Activated CD8-positive, alpha-beta T cell treated with anti-CD3 and anti-CD28 coated beads for 36 hours (primary cell): ENCODE data around the gene PTGES. TPM values are rescaled to one million over a fixed set of nuclear protein-coding genes. Genes with fewer than 3 reads are reported as not detected.

Source experiments
- ATAC-seq: fragments of 200-7000 bp; cut with Tn5 transposase; one replicate; pipeline ENCODE4 v1.10.0; 2021; ENCODE audit warnings: mild to moderate bottlenecking, moderate library complexity
- CTCF ChIA-PET: fragments of 350-600 bp; sonication (Branson Sonifier 250); formaldehyde crosslinking; loops from one replicate; lab custom pipeline; 2021; ENCODE audit warnings: antibody characterized with exemption; lab: Charles Lee
- POLR2A ChIA-PET: fragments of 350-600 bp; sonication (Branson Sonifier 250); formaldehyde crosslinking; loops from one replicate; lab custom pipeline; 2021; ENCODE audit warnings: antibody characterized with exemption; lab: Charles Lee
- DNase-seq: peaks from one replicate; pipeline ENCODE4 v3.0.0-alpha.2; 2020
- H3K27ac Mint-ChIP-seq: one replicate; pipeline ENCODE4 v1.8.0; 2021; ENCODE audit warnings: mild to moderate bottlenecking, mixed read lengths
- H3K27me3 Mint-ChIP-seq: one replicate; pipeline ENCODE4 v1.8.0; 2021; ENCODE audit warnings: mixed read lengths
- H3K36me3 Mint-ChIP-seq: one replicate; pipeline ENCODE4 v1.8.0; 2021; ENCODE audit warnings: low read depth, mixed read lengths
- H3K4me1 Mint-ChIP-seq: one replicate; pipeline ENCODE4 v1.8.0; 2021; ENCODE audit warnings: low read depth, mixed read lengths
- H3K4me3 Mint-ChIP-seq: one replicate; pipeline ENCODE4 v1.8.0; 2021; ENCODE audit warnings: mild to moderate bottlenecking, moderate library complexity, mixed read lengths
- H3K9me3 Mint-ChIP-seq: one replicate; pipeline ENCODE4 v1.8.0; 2021; ENCODE audit warnings: mixed read lengths
- intact Hi-C: fragments of 100-400 bp; cut with micrococcal nuclease; formaldehyde crosslinking; loops from one replicate; pipeline ENCODE4 v1.10.0; 2022
- total RNA-seq, 2 experiments: library from RNA; stranded (reverse); gene quantifications; one replicate each; pipeline ENCODE4 v1.2.3, GENCODE V29; 2021
- TF ChIP-seq, protein P1 (sequence below): fragments of 200-600 bp; IDR thresholded peaks from one replicate; pipeline ENCODE4 v1.8.0; 2022; ENCODE audit warnings: antibody characterized with exemption, mild to moderate bottlenecking

PTGES gene
- total RNA-seq, 2 experiments from 2014 or later: 0.20 to 0.56 TPM

DNA sequence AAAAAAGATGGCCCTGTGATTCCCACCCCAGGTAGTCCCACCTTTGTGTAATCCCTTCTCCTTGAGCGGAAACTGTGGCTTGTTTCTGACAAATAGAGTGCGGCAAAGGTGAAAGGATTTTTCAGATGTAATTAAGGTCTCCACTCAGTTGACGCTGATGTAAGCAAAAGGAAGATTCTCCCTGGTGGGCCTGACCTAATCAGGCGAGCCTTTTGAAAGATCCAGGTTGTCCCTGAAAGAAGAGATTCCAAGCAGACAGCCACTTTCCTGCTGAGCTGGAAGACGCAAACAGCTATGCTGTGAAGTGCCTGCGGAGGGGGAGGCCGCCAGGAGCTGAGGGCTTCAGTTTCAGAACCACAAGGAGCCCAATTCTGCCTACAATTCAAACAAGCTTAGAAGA is 24.1 kb downstream of the PTGES start:
- TF ChIP-seq, protein P1, sequence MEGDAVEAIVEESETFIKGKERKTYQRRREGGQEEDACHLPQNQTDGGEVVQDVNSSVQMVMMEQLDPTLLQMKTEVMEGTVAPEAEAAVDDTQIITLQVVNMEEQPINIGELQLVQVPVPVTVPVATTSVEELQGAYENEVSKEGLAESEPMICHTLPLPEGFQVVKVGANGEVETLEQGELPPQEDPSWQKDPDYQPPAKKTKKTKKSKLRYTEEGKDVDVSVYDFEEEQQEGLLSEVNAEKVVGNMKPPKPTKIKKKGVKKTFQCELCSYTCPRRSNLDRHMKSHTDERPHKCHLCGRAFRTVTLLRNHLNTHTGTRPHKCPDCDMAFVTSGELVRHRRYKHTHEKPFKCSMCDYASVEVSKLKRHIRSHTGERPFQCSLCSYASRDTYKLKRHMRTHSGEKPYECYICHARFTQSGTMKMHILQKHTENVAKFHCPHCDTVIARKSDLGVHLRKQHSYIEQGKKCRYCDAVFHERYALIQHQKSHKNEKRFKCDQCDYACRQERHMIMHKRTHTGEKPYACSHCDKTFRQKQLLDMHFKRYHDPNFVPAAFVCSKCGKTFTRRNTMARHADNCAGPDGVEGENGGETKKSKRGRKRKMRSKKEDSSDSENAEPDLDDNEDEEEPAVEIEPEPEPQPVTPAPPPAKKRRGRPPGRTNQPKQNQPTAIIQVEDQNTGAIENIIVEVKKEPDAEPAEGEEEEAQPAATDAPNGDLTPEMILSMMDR: no peak
- no peak for ATAC-seq
- no peak overlapping the region for H3K27ac Mint-ChIP-seq
- H3K9me3 Mint-ChIP-seq: no peaks in the 10 kb centered on the region
- H3K27me3 Mint-ChIP-seq: peaks cover 4% of the 10 kb centered on the region
- ChIA-PET CTCF (interaction anchor here (0.9 to 4.7 kb wide), 7 partner anchors 9 to 597 kb away, joined by 3 to 82 read pairs (median 4); no protein-coding TSS in a partner anchor), POLR2A (no interaction called here)
- intact Hi-C loops: no loop called here
- H3K36me3 Mint-ChIP-seq: no peaks in the 10 kb centered on the region
- no peak for DNase-seq
- no peak overlapping the region for H3K4me3 Mint-ChIP-seq
- H3K4me1 Mint-ChIP-seq: peaks cover 2% of the 10 kb centered on the region

DNA sequence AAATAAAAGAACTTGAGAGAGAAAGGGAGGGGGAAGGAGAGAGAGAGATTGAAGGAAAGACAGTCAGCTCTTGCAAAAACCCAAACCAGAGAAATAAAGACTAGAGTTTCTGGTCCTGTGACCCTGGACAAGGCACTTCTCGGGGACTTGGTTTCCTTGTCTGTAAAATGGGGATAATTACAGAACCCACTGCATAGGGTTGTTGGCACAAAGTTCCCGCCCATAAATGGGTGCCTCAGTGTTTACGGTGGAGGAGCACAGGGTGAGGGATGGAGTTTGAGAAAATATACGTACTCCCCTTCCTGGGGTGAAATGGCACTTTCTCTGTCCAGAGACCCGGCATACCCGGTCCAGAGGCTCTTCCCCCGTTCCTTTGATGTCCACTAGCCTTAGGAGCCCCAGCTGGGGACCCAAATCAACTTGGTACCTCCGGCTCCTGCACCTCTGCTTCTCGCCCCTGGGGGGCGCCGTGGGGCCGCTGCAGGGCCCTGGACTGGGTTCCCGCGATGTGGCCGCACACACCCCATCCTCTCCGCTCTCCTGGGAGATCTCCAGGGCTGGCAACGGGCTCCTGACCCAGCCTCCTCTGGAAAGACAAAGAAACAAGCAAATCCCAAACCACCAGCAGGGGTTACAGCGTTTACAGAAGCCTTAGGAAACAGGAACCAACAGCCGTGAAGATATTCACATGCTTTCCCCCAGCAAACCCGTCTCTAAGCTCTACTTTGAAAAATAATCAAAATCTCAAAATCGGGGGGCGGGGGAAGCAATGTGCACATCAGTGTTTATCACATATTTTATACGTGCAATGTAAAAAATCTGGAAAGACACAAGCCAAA is 26.3 kb downstream of the PTGES start:
- Mint-ChIP-seq H3K9me3 (no peaks in the 10 kb centered on the region), H3K4me3 (peak overlapping the region; percentile 37), H3K27me3 (peaks cover 4% of the 10 kb centered on the region), H3K27ac (no peak overlapping the region), H3K36me3 (no peaks in the 10 kb centered on the region), H3K4me1 (peaks cover 2% of the 10 kb centered on the region)
- TF ChIP-seq, protein P1: peak; percentile 98
- ATAC-seq (peak; percentile 99), DNase-seq (peak; percentile 73)
- intact Hi-C loops: no loop called here
- CTCF ChIA-PET: interaction anchor here (0.6 to 4.7 kb wide), 41 partner anchors 9 to 596 kb away, joined by 3 to 82 read pairs (median 6); partner anchors contain the start of gene ASB6
- POLR2A ChIA-PET: interaction anchor here (0.6 to 1.3 kb wide), 2 partner anchors 51 to 104 kb away, joined by 3 to 4 read pairs; no protein-coding TSS in a partner anchor

DNA sequence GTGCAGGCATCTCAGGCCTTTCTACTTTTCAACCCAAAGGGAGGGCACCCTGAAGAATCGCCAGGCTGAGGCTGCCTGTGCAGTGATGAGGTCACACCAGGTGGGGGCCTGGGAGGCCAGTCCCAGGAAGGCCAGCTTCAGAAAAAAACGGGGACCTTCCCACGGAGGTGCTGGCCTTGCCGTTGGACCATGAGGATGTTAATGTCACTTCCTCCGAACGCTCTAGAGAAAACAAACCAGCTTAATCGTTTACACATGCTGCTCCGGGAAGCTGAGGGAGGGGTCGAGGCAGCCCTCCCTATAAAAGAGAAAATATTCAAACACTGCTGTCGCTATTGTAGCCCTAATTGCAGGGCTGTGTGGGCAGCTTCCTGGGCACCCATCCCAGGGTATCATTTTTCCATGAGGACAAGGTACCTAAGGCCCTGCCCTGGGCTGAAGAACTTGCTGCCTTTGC is 27.0 kb downstream of the PTGES start:
- Mint-ChIP-seq H3K4me1 (peaks cover 2% of the 10 kb centered on the region), H3K4me3 (no peak overlapping the region), H3K9me3 (no peaks in the 10 kb centered on the region), H3K36me3 (no peaks in the 10 kb centered on the region), H3K27me3 (peaks cover 4% of the 10 kb centered on the region), H3K27ac (no peak overlapping the region)
- intact Hi-C loops: no loop called here
- ATAC-seq: no peak
- no peak for DNase-seq
- TF ChIP-seq, protein P1: no peak
- ChIA-PET POLR2A (interaction anchor here (0.6 to 1.5 kb wide), 3 partner anchors 51 to 103 kb away, joined by 3 to 4 read pairs (median 3); no protein-coding TSS in a partner anchor), CTCF (interaction anchor here (0.5 to 4.7 kb wide), 31 partner anchors 11 to 596 kb away, joined by 3 to 82 read pairs (median 7); partner anchors contain the start of gene ASB6)

DNA sequence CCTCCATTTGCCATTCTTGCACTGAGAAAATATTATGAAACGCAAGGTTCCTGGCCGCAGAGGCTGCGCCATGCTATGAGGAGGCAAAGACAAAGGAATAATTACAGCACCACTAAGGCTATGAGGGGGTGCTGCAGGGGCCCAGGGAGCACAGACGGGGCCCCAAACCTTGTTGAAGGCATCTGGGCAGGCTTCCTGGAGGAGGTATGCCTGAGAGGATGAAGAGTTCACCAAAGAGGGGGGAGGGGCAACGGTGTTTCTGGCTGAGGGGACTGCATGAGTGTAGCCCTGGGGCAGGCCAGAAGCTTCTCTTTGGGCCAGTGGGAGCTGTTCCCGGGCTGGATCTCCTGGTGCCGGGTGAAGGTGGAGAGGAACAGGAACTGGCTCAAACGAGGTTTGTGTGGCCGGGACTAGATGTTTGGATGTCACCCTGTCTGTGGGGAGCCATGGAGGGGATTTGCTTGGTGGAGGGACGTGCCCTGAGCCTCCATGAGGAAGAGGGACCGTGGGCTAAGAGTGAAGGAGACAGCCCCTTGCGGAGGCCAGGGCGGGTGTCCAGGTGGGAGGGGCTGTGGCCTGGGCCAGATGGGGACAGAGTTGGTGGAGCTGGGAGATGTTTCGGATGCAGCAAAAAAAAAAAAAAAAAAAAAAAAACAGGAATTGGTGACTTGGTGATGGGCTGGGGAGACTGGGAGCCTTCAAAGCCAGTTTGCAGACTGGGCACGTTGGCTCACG is 28.2 kb downstream of the PTGES start:
- H3K4me1 Mint-ChIP-seq: peaks cover 2% of the 10 kb centered on the region
- ChIA-PET POLR2A (interaction anchor here (1.5 kb wide), 1 partner anchor 52 kb away, joined by 3 read pairs; no protein-coding TSS in a partner anchor), CTCF (interaction anchor here (1.0 to 4.7 kb wide), 6 partner anchors 10 to 66 kb away, joined by 3 to 82 read pairs (median 22); no protein-coding TSS in a partner anchor)
- H3K27ac Mint-ChIP-seq: no peak overlapping the region
- no peak overlapping the region for H3K4me3 Mint-ChIP-seq
- peaks cover 6% of the 10 kb centered on the region for H3K27me3 Mint-ChIP-seq
- TF ChIP-seq, protein P1: no peak
- no peak for DNase-seq
- no peaks in the 10 kb centered on the region for H3K36me3 Mint-ChIP-seq
- intact Hi-C loops: no loop called here
- H3K9me3 Mint-ChIP-seq: no peaks in the 10 kb centered on the region
- ATAC-seq: no peak
